ENCODE data around the gene SPAG4.

DNA sequence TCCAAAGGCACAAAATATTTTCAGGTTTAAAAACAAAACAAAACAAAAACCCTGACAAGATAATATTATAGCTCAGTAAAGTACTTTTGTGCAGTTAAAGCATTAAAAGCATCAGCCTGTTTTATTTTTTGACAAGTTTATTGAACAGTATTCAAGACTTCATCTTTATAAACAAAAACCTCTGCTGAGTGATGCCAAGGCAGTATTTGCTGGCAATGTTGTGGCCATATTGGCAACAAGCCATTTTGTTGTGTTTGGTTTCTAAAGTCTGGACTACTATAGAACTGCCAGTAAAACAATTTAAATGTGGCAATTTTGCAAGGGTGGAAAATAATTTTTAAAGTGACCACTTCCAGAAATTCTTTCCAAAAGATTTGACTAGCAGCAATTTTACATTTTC is 33.2 kb downstream of the SPAG4 start:
- TF ChIP-seq, protein P1, sequence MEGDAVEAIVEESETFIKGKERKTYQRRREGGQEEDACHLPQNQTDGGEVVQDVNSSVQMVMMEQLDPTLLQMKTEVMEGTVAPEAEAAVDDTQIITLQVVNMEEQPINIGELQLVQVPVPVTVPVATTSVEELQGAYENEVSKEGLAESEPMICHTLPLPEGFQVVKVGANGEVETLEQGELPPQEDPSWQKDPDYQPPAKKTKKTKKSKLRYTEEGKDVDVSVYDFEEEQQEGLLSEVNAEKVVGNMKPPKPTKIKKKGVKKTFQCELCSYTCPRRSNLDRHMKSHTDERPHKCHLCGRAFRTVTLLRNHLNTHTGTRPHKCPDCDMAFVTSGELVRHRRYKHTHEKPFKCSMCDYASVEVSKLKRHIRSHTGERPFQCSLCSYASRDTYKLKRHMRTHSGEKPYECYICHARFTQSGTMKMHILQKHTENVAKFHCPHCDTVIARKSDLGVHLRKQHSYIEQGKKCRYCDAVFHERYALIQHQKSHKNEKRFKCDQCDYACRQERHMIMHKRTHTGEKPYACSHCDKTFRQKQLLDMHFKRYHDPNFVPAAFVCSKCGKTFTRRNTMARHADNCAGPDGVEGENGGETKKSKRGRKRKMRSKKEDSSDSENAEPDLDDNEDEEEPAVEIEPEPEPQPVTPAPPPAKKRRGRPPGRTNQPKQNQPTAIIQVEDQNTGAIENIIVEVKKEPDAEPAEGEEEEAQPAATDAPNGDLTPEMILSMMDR (IDR thresholded peaks at IDR 0.05; ENCODE audit: insufficient read depth, low read depth, low read length), result no peak
- no peak for TF ChIP-seq EZH2 (IDR thresholded peaks at IDR 0.05; ENCODE audit: insufficient read depth, low read length)

All from astrocyte (in vitro differentiated cells and primary cell).